GM12878 (cell line): ENCODE results near the gene TRIM9. TPM values are rescaled to one million over a fixed set of nuclear protein-coding genes. Genes with fewer than 3 reads are reported as not detected.
"Not testable (repeated sequence)": the region's sequence is repeated elsewhere in the genome, so short reads cannot be mapped to it uniquely, and the experiment has no call there.

ENCODE experiments used
- ATAC-seq: fragments of 200-7000 bp; cut with Tn5 transposase; 3 replicates; pipeline ENCODE4 v1.9.1; 2020; ENCODE audit warnings: mild to moderate bottlenecking, moderate library complexity
- BruUV-seq: library from RNA; stranded (reverse); fragments of 400-500 nt; replicated peaks from 2 replicates; lab custom pipeline; 2021; lab: Mats Ljungman, UMichigan
- CTCF ChIA-PET: fragments of 300-600 bp; sonication (Branson Sonifier 250); formaldehyde crosslinking; extraction: SDS; loops from one replicate; lab custom pipeline; 2021; ENCODE audit warnings: inconsistent platforms; lab: Yijun Ruan, JAX
- POLR2A ChIA-PET: fragments of 350-600 bp; formaldehyde crosslinking; extraction: SDS; loops from one replicate; lab custom pipeline; 2021; ENCODE audit warnings: inconsistent platforms; lab: Charles Lee
- RAD21 ChIA-PET: fragments of 300-600 bp; sonication (Branson Sonifier 250); formaldehyde crosslinking; loops from one replicate; lab custom pipeline; 2023; ENCODE audit warnings: antibody characterized with exemption; ENCODE audit not compliant: unreplicated experiment; lab: Charles Lee
- SMC1A ChIA-PET: fragments of 300-600 bp; sonication (Branson Sonifier 250); formaldehyde crosslinking; loops from one replicate; lab custom pipeline; 2023; ENCODE audit not compliant: unreplicated experiment, uncharacterized antibody; lab: Charles Lee
- DNase-seq: peaks from one replicate; pipeline ENCODE4 v3.0.0-alpha.2; 2011; ENCODE audit warnings: low read depth, low spot score
- FAIRE-seq: peaks from 3 replicates; lab custom pipeline; 2011; peaks lifted over from hg19 to GRCh38; lab: Jason Lieb, UNC
- H2AFZ ChIP-seq: 2 replicates; pipeline ENCODE4 v1.6.0; 2011; ENCODE audit warnings: low read depth, low read length, control low read depth; ENCODE audit not compliant: control insufficient read depth
- H3K27ac ChIP-seq: 2 replicates; pipeline ENCODE4 v1.5.1; 2011; ENCODE audit warnings: control low read depth; ENCODE audit not compliant: control insufficient read depth, insufficient read depth
- H3K27me3 ChIP-seq, 2 experiments: replicated peaks in 1 of 2; 2 replicates each; pipeline versions ENCODE4 v1.6.0 to v1.6.1; 2011; ENCODE audit warnings: low read length in 1 of 2; ENCODE audit not compliant: control insufficient read depth in 2 of 2, insufficient read depth in 2 of 2
- H3K36me3 ChIP-seq, 2 experiments: 2 replicates each; pipeline ENCODE4 v1.5.1; 2011; ENCODE audit warnings: low read length in 1 of 2; ENCODE audit not compliant: control insufficient read depth in 2 of 2, insufficient read depth in 2 of 2
- H3K4me1 ChIP-seq: 2 replicates; pipeline ENCODE4 v1.6.1; 2011; ENCODE audit warnings: mild to moderate bottlenecking, low read length, moderate library complexity, mixed read lengths; ENCODE audit not compliant: control insufficient read depth, insufficient read depth
- H3K4me2 ChIP-seq: 2 replicates; pipeline ENCODE4 v1.6.0; 2011; ENCODE audit warnings: control low read depth; ENCODE audit not compliant: control insufficient read depth, insufficient read depth
- H3K4me3 ChIP-seq: fragments of 200-600 bp; sonication (generic); 2 replicates; pipeline ENCODE4 v1.5.1; 2016
- H3K79me2 ChIP-seq: 2 replicates; pipeline ENCODE4 v1.6.0; 2011; ENCODE audit warnings: low read length; ENCODE audit not compliant: control insufficient read depth, insufficient read depth
- H3K9ac ChIP-seq: 2 replicates; pipeline ENCODE4 v1.8.0; 2011; ENCODE audit warnings: low read length, control low read depth, mixed read lengths; ENCODE audit not compliant: control insufficient read depth, insufficient read depth
- H3K9me3 ChIP-seq: replicated peaks from 3 replicates; pipeline ENCODE4 v1.5.1; 2011; ENCODE audit warnings: mild to moderate bottlenecking, low read length; ENCODE audit not compliant: control insufficient read depth, insufficient read depth
- H4K20me1 ChIP-seq: 2 replicates; pipeline ENCODE4 v1.6.0; 2011; ENCODE audit not compliant: control insufficient read depth, insufficient read depth
- HCFC1 ChIP-seq: fragments of 150-350 bp; IDR thresholded peaks from 2 replicates; pipeline ENCODE4 v1.6.1; 2014; ENCODE audit warnings: low read length
- MTA3 ChIP-seq: IDR thresholded peaks from 2 replicates; pipeline ENCODE4 v1.6.1; 2012; ENCODE audit warnings: low read length, inconsistent platforms, borderline replicate concordance
- NFXL1 ChIP-seq: fragments of 450-650 bp; IDR thresholded peaks from 2 replicates; pipeline ENCODE4 v1.6.1; 2017; ENCODE audit warnings: antibody characterized with exemption, mild to moderate bottlenecking, borderline replicate concordance
- RAD51 ChIP-seq: fragments of 450-650 bp; IDR thresholded peaks from 2 replicates; pipeline ENCODE4 v1.6.1; 2016; ENCODE audit warnings: moderate library complexity, mild to moderate bottlenecking, inconsistent platforms
- SKIL ChIP-seq: fragments of 450-650 bp; IDR thresholded peaks from 2 replicates; pipeline ENCODE4 v1.6.1; 2017; ENCODE audit warnings: mild to moderate bottlenecking, low read depth, inconsistent platforms; ENCODE audit not compliant: poor library complexity, severe bottlenecking
- SRF ChIP-seq, 2 experiments: IDR thresholded peaks; 2 replicates each; pipeline ENCODE4 v1.6.1; 2011; ENCODE audit warnings: low read depth in 2 of 2, low read length in 2 of 2, mild to moderate bottlenecking in 1 of 2, moderate library complexity in 1 of 2
- SUPT20H ChIP-seq: IDR thresholded peaks from 2 replicates; pipeline ENCODE4 v1.6.1; 2011; ENCODE audit warnings: low read depth, mild to moderate bottlenecking, low read length, moderate library complexity, borderline replicate concordance; ENCODE audit not compliant: control insufficient read depth
- YY1 ChIP-seq: IDR thresholded peaks from 2 replicates; pipeline ENCODE4 v1.6.1; 2011; ENCODE audit warnings: low read depth, mild to moderate bottlenecking, low read length
- ZNF207 ChIP-seq: fragments of 450-650 bp; IDR thresholded peaks from 2 replicates; pipeline ENCODE4 v1.6.1; 2014; ENCODE audit warnings: antibody characterized with exemption, mild to moderate bottlenecking, borderline replicate concordance
- ZNF622 ChIP-seq: fragments of 450-650 bp; IDR thresholded peaks from 2 replicates; pipeline ENCODE4 v1.6.1; 2017; ENCODE audit warnings: mild to moderate bottlenecking, inconsistent platforms
- WGBS: methylation state at CpG from one replicate; pipeline ENCODE4 v1.1.6; 2016; ENCODE audit warnings: low lambda C conversion rate; ENCODE audit not compliant: insufficient replicate concordance, insufficient coverage; ENCODE audit errors: missing lambda C conversion rate; 5-methylcytosine and 5-hydroxymethylcytosine counted together
- in situ Hi-C: fragments of 300-500 bp; cut with MboI; formaldehyde crosslinking; loops from 9 replicates; pipeline ENCODE4 v1.14.3; 2018; ENCODE audit warnings: mixed read lengths
- intact Hi-C: fragments of 100-400 bp; cut with micrococcal nuclease; formaldehyde crosslinking; loops from one replicate; pipeline ENCODE4 v1.14.2; 2022; ENCODE audit not compliant: unreplicated experiment
- polyA plus RNA-seq, 11 experiments: library from polyadenylated mRNA; depleted of rRNA in 4 of 11; unstranded in 6 of 11; stranded (reverse) in 5 of 11; fragments of >200 nt; fragmentation: Nextera tagmentation in 4 of 11; fragmentation: Illumina TruSeq in 1 of 11; extraction: Ambion mirVana in 4 of 11; extraction: Trizol in 1 of 11; gene quantifications; 1 replicate in 1 of 11; 2 replicates in 10 of 11; pipeline versions ENCODE4 v1.2.1 to v1.2.3, GENCODE V29; 2011 to 2016; ENCODE audit warnings: inconsistent platforms in 2 of 11, missing spikeins in 2 of 11, low read depth in 1 of 11
- total RNA-seq, 4 experiments: library from RNA; depleted of rRNA in 3 of 4; stranded (reverse); fragments of >200 nt in 3 of 4; fragmentation: Illumina TruSeq in 1 of 4; extraction: Trizol in 1 of 4; gene quantifications; 2 replicates each; pipeline versions ENCODE4 v1.2.1 to v1.2.3, GENCODE V29; 2013 to 2021
- TF ChIP-seq, protein P1 (sequence below): IDR thresholded peaks from 2 replicates; pipeline ENCODE4 v1.6.1; 2011; ENCODE audit warnings: low read depth, mild to moderate bottlenecking, low read length, moderate library complexity, borderline replicate concordance; ENCODE audit errors: extremely low read depth
- TF ChIP-seq, protein P2 (sequence below): fragments of 450-650 bp; IDR thresholded peaks from 2 replicates; pipeline ENCODE4 v1.6.1; 2017; ENCODE audit warnings: borderline replicate concordance

Gene TRIM9
- total and polyA plus RNA-seq, 10 of the 15 experiments (the other 5 are each of a cell fraction or from before 2014, with no cell fraction given), result 0.04 to 0.18 (median 0.11) TPM; not detected in 2

- ChIA-PET SMC1A (no interaction called here), POLR2A (no interaction called here), CTCF (no interaction called here), RAD21 (no interaction called here)
- Histone ChIP-seq H3K4me2 (no peak overlapping the region), H3K36me3 (no peaks in the 10 kb centered on the region), H2AFZ (no peak overlapping the region), H3K79me2 (no peaks in the 10 kb centered on the region), H3K27ac (no peak overlapping the region), H3K4me3 (no peak overlapping the region), H3K27me3 (no peaks in the 10 kb centered on the region), H4K20me1 (no peaks in the 10 kb centered on the region), H3K4me1 (no peaks in the 10 kb centered on the region), H3K9me3 (no peaks in the 10 kb centered on the region), H3K9ac (no peak overlapping the region)
- ATAC-seq (no peak), DNase-seq (no peak), FAIRE-seq (no peak)
- 81% methylated on average over 3 of the region's 3 CpGs for WGBS
- in situ Hi-C loops, result no loop called here
- TF ChIP-seq SRF (IDR thresholded peaks at IDR 0.05; ENCODE audit: low read depth in 2 of 2, low read length in 2 of 2) (no peak), RAD51 (no peak), ZNF622 (no peak), HCFC1 (no peak), SKIL (no peak), MTA3 (no peak), SUPT20H (no peak), ZNF207 (no peak), YY1 (no peak), NFXL1 (no peak)
- TF ChIP-seq, protein P1, sequence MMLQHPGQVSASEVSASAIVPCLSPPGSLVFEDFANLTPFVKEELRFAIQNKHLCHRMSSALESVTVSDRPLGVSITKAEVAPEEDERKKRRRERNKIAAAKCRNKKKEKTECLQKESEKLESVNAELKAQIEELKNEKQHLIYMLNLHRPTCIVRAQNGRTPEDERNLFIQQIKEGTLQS, result no peak
- TF ChIP-seq, protein P2, sequence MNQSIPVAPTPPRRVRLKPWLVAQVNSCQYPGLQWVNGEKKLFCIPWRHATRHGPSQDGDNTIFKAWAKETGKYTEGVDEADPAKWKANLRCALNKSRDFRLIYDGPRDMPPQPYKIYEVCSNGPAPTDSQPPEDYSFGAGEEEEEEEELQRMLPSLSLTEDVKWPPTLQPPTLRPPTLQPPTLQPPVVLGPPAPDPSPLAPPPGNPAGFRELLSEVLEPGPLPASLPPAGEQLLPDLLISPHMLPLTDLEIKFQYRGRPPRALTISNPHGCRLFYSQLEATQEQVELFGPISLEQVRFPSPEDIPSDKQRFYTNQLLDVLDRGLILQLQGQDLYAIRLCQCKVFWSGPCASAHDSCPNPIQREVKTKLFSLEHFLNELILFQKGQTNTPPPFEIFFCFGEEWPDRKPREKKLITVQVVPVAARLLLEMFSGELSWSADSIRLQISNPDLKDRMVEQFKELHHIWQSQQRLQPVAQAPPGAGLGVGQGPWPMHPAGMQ, result no peak
- intact Hi-C loops, result no loop called here
- BruUV-seq, result no TSS peak
Observed at GRCh38 chr14:50957296-50957695, 137.6 kb downstream of the TRIM9 start.

GRCh38 chr14:50956421-50956820 is 138.5 kb downstream of the TRIM9 start:
- CTCF ChIA-PET, BruUV-seq, H3K4me3 ChIP-seq, ATAC-seq, H3K4me1 ChIP-seq, H2AFZ ChIP-seq, FAIRE-seq, H4K20me1 ChIP-seq, SMC1A ChIA-PET, intact Hi-C loops, H3K36me3 ChIP-seq, in situ Hi-C loops, H3K79me2 ChIP-seq, RAD21 ChIA-PET, POLR2A ChIA-PET, DNase-seq, H3K27ac ChIP-seq, H3K4me2 ChIP-seq, H3K27me3 ChIP-seq, H3K9me3 ChIP-seq, H3K9ac ChIP-seq: not testable (repeated sequence)
- WGBS, result 68% methylated on average over 22 of the region's 32 CpGs
